K562 (cell line): ENCODE data around the gene ECM1. TPM values are rescaled to one million over a fixed set of nuclear protein-coding genes. Genes with fewer than 3 reads are reported as not detected.
A peak's percentile ranks its signal among the peaks of the same experiment; 100 is the strongest.

Experiments used
- ARID1B ChIP-seq: fragments of 450-650 bp; IDR thresholded peaks from 2 replicates; pipeline ENCODE4 v1.6.1; 2016; ENCODE audit warnings: antibody characterized with exemption, mild to moderate bottlenecking, inconsistent platforms
- BRCA1 ChIP-seq, 2 experiments: fragments of 450-650 bp in 1 of 2; sonication (generic) in 1 of 2; formaldehyde crosslinking in 1 of 2; IDR thresholded peaks; 2 replicates each; pipeline versions ENCODE4 v1.5.0 to v1.6.1; 2017 to 2020; ENCODE audit warnings: mild to moderate bottlenecking in 1 of 2, missing genetic modification reagents in 1 of 2
- E4F1 ChIP-seq: fragments of 250-450 bp; sonication (Bioruptor Pico); IDR thresholded peaks from 2 replicates; pipeline ENCODE4 v1.5.0; 2021; ENCODE audit warnings: mild to moderate bottlenecking, borderline replicate concordance
- FOXP1 ChIP-seq: sonication (generic); formaldehyde crosslinking; IDR thresholded peaks from 2 replicates; pipeline ENCODE4 v1.8.0; 2022; ENCODE audit warnings: mild to moderate bottlenecking, missing genetic modification reagents
- MECOM ChIP-seq: fragments of 250-450 bp; sonication (Bioruptor Pico); IDR thresholded peaks from 2 replicates; pipeline ENCODE4 v1.8.0; 2022; ENCODE audit warnings: inconsistent platforms
- MTF1 ChIP-seq: fragments of 250-450 bp; sonication (Bioruptor Pico); IDR thresholded peaks from 2 replicates; pipeline ENCODE4 v1.9.0; 2021; ENCODE audit warnings: moderate library complexity, mild to moderate bottlenecking, inconsistent platforms, borderline replicate concordance
- NCOA4 ChIP-seq: fragments of 450-650 bp; IDR thresholded peaks from 2 replicates; pipeline ENCODE4 v1.6.1; 2018; ENCODE audit warnings: mild to moderate bottlenecking; ENCODE audit not compliant: partially characterized antibody
- NR3C1 ChIP-seq: sonication (generic); formaldehyde crosslinking; IDR thresholded peaks from 2 replicates; pipeline ENCODE4 v1.8.1; 2022; ENCODE audit warnings: missing genetic modification reagents
- PHF8 ChIP-seq: fragments of 200-600 bp; sonication (generic); IDR thresholded peaks from 2 replicates; pipeline ENCODE4 v1.6.1; 2012; ENCODE audit warnings: mixed run types, mild to moderate bottlenecking, inconsistent platforms, low read length, moderate library complexity, borderline replicate concordance
- SETDB1 ChIP-seq: IDR thresholded peaks from one replicate; pipeline ENCODE4 v1.6.1; 2012; ENCODE audit warnings: low read length, control low read depth, inconsistent platforms
- TRIM25 ChIP-seq: fragments of 450-650 bp; IDR thresholded peaks from 2 replicates; pipeline ENCODE4 v1.7.0; 2016; ENCODE audit warnings: borderline replicate concordance
- ZNF146 ChIP-seq: IDR thresholded peaks from one replicate; pipeline ENCODE4 v1.6.1; 2018; ENCODE audit warnings: missing compliant biosample characterization; ENCODE audit not compliant: unreplicated experiment
- ZNF778 ChIP-seq: fragments of 450-650 bp; formaldehyde crosslinking; IDR thresholded peaks from 2 replicates; pipeline ENCODE4 v1.4.0; 2020; ENCODE audit warnings: mild to moderate bottlenecking, moderate library complexity
- polyA plus RNA-seq, 8 experiments: library from polyadenylated mRNA; depleted of rRNA in 4 of 8; stranded (reverse) in 5 of 8; unstranded in 3 of 8; fragments of >200 nt; fragmentation: Nextera tagmentation in 2 of 8; fragmentation: Illumina TruSeq in 1 of 8; extraction: Ambion mirVana in 2 of 8; extraction: Trizol in 1 of 8; gene quantifications; 2 replicates each; pipeline versions ENCODE4 v1.2.1 to v1.2.3, GENCODE V29; 2011 to 2014; ENCODE audit warnings: inconsistent platforms in 1 of 8, missing spikeins in 1 of 8
- total RNA-seq, 7 experiments: library from RNA; depleted of rRNA in 6 of 7; stranded (reverse); fragments of >200 nt in 6 of 7; fragmentation: Illumina TruSeq in 2 of 7; extraction: Trizol in 2 of 7; gene quantifications; 2 replicates each; pipeline versions ENCODE4 v1.2.1 to v1.2.3, GENCODE V29; 2011 to 2021; ENCODE audit warnings: low replicate concordance in 1 of 7
- TF ChIP-seq, protein P1 (sequence below): IDR thresholded peaks from 2 replicates; pipeline ENCODE4 v1.6.1; 2014; ENCODE audit warnings: antibody characterized with exemption
- TF ChIP-seq, protein P2 (sequence below): fragments of 450-650 bp; formaldehyde crosslinking; IDR thresholded peaks from 2 replicates; pipeline ENCODE4 v1.4.0; 2020; ENCODE audit warnings: mild to moderate bottlenecking, moderate library complexity
- TF ChIP-seq, protein P3 (sequence below), 2 experiments: fragments of 450-650 bp in 1 of 2; IDR thresholded peaks; 2 replicates each; pipeline ENCODE4 v1.6.1; 2011 to 2017; ENCODE audit warnings: low read depth in 2 of 2, antibody characterized with exemption in 1 of 2, borderline replicate concordance in 1 of 2, low read length in 1 of 2, mild to moderate bottlenecking in 1 of 2, mixed read lengths in 1 of 2; ENCODE audit not compliant: control insufficient read depth in 1 of 2

Gene ECM1
- total and polyA plus RNA-seq, 9 of the 15 experiments (the other 6 are each of a cell fraction or from before 2014, with no cell fraction given): 6.6 to 52.2 (median 12.8) TPM

- TF ChIP-seq NCOA4: no peak
- TF ChIP-seq SETDB1: no peak
- TF ChIP-seq TRIM25: no peak
- TF ChIP-seq, protein P1, sequence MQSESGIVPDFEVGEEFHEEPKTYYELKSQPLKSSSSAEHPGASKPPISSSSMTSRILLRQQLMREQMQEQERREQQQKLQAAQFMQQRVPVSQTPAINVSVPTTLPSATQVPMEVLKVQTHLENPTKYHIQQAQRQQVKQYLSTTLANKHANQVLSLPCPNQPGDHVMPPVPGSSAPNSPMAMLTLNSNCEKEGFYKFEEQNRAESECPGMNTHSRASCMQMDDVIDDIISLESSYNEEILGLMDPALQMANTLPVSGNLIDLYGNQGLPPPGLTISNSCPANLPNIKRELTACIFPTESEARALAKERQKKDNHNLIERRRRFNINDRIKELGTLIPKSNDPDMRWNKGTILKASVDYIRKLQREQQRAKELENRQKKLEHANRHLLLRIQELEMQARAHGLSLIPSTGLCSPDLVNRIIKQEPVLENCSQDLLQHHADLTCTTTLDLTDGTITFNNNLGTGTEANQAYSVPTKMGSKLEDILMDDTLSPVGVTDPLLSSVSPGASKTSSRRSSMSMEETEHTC: no peak
- TF ChIP-seq ARID1B: no peak
- TF ChIP-seq BRCA1 (IDR thresholded peaks at IDR 0.05): no peak
- TF ChIP-seq BRCA1 (CRISPR knock-in tag; IDR thresholded peaks at IDR 0.05): no peak
- no peak for TF ChIP-seq ZNF778
- TF ChIP-seq, protein P2, sequence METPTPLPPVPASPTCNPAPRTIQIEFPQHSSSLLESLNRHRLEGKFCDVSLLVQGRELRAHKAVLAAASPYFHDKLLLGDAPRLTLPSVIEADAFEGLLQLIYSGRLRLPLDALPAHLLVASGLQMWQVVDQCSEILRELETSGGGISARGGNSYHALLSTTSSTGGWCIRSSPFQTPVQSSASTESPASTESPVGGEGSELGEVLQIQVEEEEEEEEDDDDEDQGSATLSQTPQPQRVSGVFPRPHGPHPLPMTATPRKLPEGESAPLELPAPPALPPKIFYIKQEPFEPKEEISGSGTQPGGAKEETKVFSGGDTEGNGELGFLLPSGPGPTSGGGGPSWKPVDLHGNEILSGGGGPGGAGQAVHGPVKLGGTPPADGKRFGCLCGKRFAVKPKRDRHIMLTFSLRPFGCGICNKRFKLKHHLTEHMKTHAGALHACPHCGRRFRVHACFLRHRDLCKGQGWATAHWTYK (CRISPR knock-in tag): peak; percentile 21; the same call in 1 of the 2 replicates
- no peak for TF ChIP-seq MTF1
- TF ChIP-seq E4F1 (CRISPR knock-in tag): no peak
- TF ChIP-seq, protein P3, sequence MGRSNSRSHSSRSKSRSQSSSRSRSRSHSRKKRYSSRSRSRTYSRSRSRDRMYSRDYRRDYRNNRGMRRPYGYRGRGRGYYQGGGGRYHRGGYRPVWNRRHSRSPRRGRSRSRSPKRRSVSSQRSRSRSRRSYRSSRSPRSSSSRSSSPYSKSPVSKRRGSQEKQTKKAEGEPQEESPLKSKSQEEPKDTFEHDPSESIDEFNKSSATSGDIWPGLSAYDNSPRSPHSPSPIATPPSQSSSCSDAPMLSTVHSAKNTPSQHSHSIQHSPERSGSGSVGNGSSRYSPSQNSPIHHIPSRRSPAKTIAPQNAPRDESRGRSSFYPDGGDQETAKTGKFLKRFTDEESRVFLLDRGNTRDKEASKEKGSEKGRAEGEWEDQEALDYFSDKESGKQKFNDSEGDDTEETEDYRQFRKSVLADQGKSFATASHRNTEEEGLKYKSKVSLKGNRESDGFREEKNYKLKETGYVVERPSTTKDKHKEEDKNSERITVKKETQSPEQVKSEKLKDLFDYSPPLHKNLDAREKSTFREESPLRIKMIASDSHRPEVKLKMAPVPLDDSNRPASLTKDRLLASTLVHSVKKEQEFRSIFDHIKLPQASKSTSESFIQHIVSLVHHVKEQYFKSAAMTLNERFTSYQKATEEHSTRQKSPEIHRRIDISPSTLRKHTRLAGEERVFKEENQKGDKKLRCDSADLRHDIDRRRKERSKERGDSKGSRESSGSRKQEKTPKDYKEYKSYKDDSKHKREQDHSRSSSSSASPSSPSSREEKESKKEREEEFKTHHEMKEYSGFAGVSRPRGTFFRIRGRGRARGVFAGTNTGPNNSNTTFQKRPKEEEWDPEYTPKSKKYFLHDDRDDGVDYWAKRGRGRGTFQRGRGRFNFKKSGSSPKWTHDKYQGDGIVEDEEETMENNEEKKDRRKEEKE (IDR thresholded peaks at IDR 0.05; ENCODE audit: borderline replicate concordance in 1 of 2, control insufficient read depth in 1 of 2, low read depth in 2 of 2, low read length in 1 of 2): no peak
- no peak for TF ChIP-seq NR3C1 (CRISPR knock-in tag)
- TF ChIP-seq ZNF146 (CRISPR knock-in tag): no peak
- no peak; the same call in 1 of the 2 replicates for TF ChIP-seq FOXP1
- peak; percentile 60; the same call in 1 of the 2 replicates for TF ChIP-seq PHF8
- 0 out of 2 replicates have a peak, but pooled peaks have one; percentile 11 for TF ChIP-seq MECOM
Measured at GRCh38 chr1:150515328-150516049, 7.6 kb downstream of the ECM1 start, which contains the start of gene FALEC (continued).
